Superior temporal gyrus (tissue), 1 donor: ENCODE measurements around the gene GPR15LG.

Experiments used
- DNase-seq: peaks from one replicate; pipeline ENCODE4 v3.0.0-alpha.2; 2016; ENCODE audit errors: extremely low spot score

GPR15LG gene

DNA sequence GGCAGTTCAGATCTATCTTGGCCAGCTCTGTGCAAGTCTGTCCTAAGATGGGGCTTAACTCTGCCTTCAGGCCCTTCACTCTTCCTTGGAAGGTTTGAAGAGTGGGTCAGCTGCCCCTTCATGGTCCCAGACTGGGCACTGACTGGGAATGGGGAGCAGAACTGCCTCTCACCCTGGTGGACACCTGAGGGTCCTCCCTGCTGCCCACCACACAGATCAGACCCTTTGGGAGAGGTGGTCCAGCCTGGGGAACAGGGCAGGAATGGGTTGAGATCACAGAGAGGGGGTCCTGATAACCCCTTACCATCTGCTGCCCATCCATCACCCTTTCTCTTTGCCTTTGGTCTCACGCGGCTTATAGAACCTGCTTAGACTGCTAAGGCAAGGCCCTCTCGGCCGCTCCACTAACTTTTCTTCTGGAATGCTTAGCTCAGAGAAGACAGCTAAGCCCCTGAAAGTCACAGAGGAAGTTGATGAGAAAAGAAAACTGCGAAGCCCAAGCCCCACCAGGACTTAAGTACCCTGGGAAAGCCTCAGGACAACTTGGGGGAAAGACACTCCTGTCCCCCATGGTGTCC lies 20.3 kb downstream of the GPR15LG start:
- DNase-seq, result no peak

DNA sequence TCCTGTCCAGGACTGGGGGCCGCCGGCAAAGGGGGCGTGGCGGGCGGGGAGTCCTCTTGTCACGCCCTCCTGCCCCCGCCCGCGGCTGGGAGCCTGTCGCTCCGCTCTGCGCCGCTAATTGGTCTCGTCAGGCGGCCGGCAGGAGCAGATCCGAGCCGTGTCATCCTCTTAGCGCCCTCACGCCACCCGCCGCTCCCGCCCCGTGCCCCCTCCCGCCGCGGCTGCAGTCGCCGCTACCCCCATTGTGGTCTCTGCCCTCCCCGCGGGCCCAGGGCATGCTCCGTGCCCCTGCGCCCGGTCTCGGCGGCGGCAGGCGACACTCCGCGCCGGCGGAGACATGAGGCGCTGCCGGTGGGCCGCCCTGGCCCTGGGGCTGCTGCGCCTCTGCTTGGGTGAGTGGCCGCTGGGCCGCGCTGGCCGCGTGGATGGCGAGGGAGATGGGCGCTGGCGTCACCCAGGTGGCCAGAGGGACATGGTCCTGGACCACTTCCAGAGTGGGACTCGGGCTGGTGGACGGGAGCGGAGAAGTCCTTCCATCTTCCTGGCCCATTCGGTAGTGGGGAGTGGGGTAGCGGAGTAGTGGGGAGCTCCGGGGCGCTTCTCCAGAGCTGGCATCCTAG lies 20.9 kb downstream of the GPR15LG start, which contains the start of gene CDHR1:
CDHR1 (plus strand) TSS at position 114 of the 620 bp plus-strand sequence; CDS start at position 338, 224 bp downstream.
- no peak for DNase-seq

DNA sequence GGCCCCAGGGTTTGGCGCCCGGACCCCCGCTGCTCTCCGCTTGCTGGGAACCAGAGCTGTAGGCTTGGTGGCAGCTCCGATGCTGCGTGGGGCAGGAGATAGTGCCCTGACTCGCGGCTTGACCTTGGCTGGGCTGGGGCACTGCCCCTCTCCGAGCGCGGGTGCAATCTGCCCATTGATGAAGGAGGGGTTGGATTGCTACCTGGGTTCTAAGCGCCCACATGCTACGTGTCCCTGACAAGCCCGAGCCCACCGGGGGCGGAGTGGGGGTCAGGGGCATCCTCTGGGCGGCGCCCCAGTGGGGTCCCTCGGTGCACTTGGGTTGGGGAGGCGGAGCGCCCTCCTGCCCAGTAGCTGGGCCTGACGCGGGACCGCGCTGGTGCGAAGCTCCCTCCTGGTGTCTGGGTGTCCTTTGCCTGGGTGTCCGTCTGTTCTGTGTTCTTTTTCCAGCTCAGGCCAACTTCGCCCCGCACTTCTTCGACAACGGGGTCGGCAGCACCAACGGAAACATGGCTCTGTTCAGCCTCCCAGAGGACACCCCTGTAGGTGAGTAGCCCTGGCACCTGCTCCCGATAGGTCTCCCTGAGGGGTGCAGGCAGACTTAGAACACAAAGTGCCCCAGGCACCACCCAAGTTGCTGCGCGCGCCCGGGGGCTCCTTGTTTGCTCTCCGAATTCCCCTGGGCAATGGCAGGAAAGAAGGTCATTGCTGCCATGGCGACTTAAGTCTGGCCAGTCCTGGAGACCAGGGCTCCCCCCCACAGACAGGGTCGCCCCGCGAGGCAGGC lies 21.6 kb downstream of the GPR15LG start:
- no peak for DNase-seq

DNA sequence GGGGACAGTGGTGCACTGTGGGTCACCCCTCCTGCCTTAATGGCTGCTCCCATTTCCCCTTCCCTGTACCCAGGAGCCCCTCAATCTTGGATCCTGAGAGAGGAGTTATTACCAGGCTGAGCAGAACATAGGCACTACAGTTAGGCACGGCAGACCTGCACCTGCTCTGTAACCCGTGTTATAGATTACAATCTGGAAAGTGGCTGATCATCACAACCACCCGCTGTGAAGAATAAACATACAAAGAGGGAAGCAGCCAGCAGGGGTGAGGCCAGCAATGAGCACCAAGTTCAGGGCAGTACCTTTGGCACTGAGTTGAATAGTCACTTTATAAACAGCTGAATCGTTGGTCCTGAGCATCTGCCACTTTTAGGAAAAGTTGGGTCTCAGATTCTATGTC lies 22.5 kb downstream of the GPR15LG start:
- no peak for DNase-seq

DNA sequence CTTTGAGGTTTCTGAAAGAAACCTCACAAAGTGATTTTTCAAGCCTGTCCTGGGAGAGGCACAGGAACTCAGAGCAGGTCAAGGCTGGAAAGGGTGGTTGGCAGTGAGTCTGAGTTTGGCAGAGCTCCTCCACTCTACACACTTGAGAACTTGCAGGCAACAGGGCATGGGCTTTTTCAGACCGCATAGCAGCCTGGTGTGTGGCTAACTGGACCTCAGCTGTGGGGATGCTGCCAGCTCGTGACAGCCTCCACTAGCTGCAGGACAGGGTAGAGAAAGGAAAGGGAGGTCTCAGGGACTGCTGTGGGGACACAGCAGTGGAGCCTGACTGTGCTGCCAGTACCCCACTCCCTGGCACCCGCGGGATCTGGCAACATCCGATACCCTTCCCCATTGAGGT lies 23.3 kb downstream of the GPR15LG start:
- no peak for DNase-seq

DNA sequence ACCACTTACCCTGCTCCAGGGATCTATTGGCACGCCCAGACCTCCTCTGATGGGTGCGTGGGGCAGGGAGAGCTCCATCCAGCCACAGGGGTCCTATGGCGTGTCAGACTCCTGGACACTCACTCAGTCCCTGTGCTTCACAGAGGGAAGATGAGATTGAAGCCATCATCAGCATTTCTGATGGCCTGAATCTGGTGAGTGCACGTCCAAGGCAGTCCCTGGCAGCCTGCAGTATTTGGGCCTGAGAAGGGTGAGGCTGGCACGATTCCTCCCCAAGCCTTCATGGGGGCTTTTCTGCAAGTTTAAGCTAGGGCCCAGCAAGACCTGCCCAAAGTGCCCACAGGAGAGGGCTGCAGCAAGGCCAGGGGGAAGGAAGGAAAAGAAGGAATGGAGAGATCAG lies 24.0 kb downstream of the GPR15LG start:
- DNase-seq, result no peak

DNA sequence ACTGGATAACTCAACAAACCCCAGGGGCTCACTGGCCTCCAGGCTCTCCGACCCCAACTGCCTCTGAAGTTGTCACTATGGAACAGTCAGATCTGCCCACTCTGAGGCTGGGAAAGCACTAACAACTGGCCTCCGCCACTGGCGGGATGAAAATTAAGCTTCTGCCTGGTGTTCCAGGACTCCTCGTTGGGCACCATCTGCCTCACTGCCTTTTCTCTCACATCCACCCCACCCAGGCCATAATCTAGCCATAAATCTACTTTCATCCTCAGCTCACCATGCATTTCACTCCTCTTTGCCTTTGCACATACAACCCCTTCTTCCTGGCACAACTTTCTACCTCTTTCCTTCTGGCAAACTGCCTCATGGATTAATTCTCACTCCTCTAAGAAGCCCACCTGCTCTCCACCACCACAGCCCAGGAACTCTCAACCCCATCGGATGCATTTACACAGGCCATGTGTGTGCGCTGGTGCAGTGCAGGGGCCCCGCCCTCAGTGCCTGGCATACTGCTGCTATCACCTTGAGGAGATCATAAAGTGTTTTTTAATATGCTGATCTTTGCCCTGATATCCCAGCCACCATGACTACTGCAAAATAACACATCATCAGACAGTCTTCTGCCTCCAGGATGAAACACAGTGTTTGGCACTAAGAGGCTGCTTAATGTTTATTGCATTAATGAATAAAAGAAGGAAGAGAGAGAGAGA lies 24.8 kb downstream of the GPR15LG start:
- DNase-seq, result no peak

DNA sequence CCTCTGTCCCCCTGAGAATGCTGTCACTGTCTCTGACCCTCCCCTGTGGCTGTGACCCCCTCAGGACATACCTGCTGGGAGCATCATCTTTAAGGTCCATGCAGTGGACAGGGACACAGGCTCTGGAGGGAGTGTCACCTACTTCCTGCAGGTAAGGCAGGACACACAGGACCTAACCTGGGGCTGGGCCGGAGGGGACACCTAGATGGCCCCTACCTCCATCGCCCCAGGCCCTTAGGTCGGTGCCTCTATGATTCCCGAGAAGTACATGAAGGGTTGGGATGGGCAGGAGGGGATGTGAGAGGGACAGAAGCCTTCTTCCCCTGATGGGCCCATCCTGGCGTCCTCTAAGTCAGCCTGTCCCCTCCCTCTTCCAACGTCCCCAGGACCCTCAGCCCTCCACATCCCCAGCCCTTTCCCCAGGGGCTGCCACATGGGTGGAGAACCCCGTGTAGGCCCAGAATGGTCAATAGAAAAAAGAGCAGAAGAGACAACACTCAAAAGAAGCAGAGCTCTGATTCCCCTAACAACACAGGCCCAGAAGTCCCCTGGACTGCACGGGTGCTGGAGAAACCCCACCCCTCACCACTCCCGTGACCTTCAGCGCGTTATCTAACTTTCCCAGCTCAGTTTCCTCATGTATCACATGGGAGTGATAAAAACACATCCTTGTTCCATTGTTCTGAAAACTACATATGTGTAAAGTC lies 27.1 kb downstream of the GPR15LG start:
- DNase-seq, result no peak

DNA sequence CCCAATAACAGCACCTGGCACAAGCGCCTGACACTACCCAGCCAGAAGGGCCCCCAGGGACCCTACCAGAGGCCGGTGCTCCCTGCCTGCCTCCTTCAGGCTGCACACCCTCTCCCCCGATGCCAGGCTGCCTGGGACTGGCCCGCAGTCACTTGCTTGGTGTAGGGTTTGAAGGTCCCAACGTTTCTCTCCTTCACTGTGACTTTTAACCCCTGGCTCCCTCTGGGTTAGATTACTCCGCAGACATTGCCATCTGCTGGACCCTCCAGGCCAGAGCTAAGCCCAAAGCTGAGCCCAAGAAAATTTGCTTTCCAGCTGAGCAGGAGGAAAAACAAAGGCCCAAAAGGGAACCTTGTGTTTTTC lies 27.6 kb downstream of the GPR15LG start:
- DNase-seq, result no peak

DNA sequence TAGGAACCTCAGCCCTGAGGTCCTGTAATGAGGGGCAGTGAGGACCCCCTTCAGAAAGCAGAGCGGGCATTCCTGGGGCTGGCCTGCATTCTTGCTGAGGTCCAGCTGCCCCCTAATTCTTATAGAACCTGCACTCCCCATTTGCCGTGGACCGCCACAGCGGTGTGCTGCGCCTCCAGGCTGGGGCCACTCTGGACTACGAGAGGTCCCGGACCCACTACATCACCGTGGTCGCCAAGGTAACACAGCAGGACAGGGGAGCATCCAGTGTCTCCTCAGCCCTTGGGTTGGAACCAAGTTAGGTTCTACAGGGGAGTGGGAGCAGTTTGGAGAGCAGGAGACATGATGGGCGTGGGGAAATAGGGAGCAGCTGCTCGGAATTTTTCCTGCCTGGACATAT lies 28.1 kb downstream of the GPR15LG start:
- no peak for DNase-seq

DNA sequence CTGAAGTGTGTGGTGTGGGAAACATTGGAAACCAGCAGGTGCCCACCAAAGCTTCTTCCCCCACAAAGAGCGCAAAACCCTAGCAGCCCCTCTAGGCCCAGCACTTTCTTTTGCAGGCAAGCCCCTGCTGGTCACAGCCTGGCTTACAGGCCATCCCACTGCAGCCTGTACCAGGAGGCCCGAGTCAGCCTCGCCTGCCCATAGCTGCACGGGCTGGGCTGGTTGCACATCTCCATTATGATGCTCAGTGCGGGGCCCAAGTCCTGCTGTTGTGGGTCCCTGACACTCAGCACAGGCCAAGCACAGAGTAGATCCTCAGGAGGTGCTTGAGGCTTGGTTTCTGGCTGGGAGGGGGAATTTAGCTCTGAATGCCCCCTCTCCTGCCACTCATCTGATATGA lies 28.7 kb downstream of the GPR15LG start:
- DNase-seq, result no peak

DNA sequence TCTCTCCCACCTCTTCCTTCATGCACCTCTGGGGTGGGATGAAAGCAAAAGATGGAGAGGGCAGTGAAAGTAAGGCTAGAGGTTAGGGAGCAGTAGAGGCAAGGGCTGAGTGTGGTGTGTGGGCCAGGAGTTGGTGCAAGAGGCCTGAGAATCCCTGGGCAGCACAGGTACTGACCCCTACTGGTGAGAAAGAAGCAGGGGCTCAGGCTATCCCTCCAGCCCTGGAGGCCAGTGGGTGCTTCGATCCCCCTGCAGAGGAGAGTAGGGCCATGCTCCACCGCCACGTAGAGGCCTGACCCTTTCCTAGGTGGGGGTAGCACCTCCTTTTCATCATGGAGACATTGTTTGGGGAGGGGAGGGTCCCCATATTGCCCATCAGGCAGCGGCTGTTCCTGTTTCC lies 30.5 kb downstream of the GPR15LG start:
- DNase-seq, result no peak

DNA sequence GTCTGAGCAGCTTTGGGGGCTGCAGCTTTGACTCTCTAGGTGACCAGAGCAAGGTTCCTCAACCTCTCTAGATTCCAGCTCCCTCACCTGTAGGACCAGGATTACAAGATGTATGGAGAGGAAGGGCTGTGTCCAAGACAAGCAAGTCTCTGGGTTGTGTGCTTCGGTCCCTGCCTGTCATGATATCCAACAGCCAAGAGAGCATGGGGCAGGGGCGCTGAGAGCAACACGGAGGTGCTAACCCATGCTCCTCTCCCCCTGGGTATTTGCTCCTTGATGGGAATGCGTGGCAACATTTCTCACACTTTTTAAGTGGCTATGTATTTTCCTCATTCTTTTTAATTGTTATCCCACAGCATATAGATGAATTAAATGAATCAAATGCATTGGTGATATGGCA lies 31.0 kb downstream of the GPR15LG start:
- DNase-seq, result no peak

DNA sequence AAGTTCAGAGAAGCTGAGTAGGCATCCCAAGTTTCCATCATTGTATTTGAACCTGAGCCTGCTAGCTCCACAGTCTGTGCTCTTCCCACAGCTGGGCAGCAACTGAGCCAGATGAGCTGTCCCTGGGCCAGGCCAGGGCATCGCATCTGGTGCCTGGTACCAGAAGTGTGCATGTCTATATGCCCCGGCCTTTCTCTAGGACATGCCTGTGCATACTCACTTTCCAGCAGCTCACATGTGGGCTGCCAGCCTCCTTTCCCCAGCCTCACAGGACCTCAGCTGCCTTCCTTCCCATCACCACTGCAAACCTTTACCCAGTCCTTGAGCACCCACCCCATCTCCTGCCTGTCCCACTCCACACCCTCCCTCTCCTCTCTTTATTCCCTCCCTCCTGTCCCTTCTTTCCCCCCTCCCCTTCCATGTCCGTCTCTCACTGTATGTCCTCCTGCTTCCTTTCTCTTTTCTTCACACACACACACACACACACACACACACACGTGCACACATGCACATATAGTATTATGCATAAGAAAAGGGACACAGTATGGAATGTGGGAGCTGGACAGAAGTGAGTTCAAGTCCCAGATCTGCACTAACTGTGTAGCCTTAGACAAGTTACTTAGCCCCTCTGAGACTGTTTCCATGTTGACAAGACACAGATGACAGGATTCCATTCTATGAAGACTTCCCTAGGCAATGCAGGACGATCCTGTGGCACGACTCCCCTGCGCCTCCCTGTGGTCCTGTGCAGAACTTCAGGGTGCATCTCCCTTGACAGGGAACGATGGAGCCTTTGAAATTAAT lies 31.6 kb downstream of the GPR15LG start:
- peak; percentile 87 for DNase-seq

DNA sequence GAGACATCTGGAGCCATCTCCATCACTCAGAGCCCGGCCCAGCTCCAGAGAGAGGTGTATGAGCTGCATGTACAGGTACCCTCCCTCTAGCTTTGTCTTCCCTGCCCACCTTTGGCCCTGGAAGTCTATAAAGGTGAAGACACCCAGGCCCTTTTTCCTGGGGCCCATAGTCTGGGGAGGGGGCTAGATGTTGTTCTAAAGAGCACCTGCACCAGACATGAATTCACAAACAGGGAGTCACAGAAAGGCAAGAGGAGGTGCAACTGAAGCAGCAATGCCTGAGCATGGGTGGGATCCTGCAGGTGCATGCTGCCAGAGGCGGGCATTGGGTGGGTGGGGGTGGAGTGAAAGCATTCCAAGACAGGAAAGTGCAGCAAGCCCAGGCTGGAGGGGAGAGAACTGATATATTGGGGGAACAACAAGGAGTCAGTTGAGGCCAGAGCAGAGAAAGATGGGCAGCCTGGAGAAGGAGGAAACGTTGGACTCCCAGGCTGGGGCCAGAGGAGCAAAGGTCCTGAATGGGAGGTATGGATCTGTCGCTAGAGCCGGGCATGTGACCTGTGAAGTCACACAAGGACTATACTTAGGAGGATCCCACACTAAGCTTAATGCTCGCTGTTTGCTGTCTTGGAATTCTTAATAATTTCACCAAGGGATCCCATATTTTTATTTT lies 32.4 kb downstream of the GPR15LG start:
- no peak for DNase-seq

DNA sequence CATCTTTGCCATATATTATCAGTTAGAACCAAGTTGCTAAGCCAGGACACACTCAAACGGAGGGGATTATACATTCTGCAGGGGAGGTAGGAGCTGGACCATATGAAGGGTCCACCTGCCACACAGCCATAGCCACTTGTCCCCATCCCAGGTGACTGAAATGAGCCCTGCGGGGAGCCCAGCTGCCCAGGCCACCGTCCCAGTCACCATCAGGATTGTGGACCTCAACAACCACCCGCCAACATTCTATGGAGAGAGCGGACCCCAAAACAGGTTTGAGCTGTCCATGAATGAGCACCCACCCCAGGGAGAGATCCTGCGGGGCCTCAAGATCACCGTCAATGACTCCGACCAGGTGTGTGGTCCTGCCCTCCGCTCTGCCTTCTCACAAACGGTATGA lies 34.4 kb downstream of the GPR15LG start:
- no peak for DNase-seq

DNA sequence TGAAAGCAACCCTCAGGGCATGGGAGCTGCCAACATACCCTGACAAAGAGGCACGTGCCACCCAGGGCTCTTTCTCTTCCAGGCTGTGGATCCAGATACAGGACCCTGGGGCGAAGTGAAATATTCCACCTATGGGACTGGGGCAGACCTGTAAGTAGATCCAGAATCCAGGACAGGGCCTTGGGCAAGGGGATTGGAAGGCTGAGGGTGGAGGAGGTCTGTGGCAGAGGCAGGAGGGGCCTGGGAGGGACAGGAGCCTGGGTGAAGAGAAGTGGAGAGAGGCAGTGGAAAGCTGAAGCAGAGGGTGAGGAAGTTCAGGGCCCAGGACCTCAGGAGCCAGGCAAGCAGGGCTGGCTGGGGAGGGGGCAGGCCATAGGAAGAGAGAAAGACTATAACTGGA lies 38.0 kb downstream of the GPR15LG start:
- DNase-seq, result no peak

DNA sequence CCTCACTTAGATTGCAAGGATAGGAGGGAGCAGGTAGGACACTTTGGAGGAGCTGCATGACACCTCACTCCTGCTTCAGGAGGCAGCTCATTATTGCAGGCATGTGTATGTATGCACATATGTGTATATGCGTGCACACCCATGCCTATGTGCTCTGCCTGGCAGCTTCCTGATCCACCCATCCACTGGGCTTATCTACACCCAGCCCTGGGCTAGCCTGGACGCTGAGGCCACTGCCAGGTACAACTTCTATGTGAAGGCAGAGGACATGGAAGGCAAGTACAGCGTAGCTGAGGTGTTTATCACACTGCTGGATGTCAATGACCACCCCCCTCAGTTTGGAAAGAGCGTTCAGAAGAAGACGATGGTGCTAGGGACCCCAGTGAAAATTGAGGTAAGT lies 38.4 kb downstream of the GPR15LG start:
- DNase-seq, result no peak

DNA sequence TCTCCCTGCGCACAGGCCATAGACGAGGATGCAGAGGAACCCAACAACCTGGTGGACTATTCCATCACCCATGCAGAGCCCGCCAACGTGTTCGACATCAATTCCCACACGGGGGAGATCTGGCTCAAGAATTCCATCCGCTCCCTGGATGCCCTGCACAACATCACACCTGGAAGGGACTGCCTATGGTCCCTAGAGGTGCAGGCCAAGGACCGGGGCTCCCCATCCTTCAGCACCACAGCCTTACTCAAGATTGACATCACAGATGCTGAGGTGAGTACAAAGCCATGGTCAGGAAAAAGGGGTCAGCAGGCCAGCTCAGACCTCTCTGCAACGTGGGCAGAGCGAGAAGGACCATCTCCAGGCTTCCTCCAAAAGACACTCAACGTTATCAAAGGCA lies 39.5 kb downstream of the GPR15LG start:
- DNase-seq, result no peak

DNA sequence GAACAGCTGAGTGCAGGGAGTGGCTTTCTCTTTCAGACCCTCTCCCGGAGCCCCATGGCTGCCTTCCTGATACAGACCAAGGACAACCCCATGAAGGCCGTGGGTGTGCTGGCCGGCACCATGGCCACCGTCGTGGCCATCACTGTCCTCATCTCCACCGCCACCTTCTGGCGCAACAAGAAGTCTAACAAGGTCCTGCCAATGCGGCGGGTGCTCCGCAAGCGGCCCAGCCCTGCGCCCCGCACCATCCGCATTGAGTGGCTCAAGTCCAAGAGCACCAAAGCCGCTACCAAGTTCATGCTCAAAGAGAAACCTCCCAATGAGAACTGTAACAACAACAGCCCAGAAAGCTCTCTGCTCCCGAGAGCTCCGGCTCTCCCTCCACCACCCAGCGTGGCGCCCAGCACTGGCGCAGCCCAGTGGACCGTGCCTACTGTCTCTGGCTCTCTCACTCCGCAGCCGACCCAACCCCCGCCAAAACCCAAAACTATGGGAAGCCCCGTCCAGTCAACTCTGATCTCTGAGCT lies 40.5 kb downstream of the GPR15LG start:
- no peak for DNase-seq
